Parathyroid adenoma (tissue), 2 donors: ENCODE results near the gene DMD.

Experiments used
- H2AFZ ChIP-seq: fragments of 300-600 bp; sonication (generic); one replicate; pipeline ENCODE4 v1.7.0; 2017; ENCODE audit warnings: antibody characterized with exemption, mild to moderate bottlenecking
- H3K27ac ChIP-seq: fragments of 300-600 bp; sonication (generic); one replicate; pipeline ENCODE4 v1.7.0; 2017
- H3K27me3 ChIP-seq: fragments of 300-600 bp; sonication (generic); one replicate; pipeline ENCODE4 v1.7.0; 2017; ENCODE audit warnings: low read length; ENCODE audit not compliant: control insufficient read depth, insufficient read depth
- H3K36me3 ChIP-seq: fragments of 300-600 bp; sonication (generic); one replicate; pipeline ENCODE4 v1.7.0; 2017; ENCODE audit warnings: low read length; ENCODE audit not compliant: control insufficient read depth, insufficient read depth
- H3K4me1 ChIP-seq: fragments of 300-600 bp; sonication (generic); one replicate; pipeline ENCODE4 v1.7.0; 2017; ENCODE audit warnings: control low read depth
- H3K4me2 ChIP-seq: fragments of 300-600 bp; sonication (generic); one replicate; pipeline ENCODE4 v1.7.0; 2017; ENCODE audit warnings: low read length
- H3K4me3 ChIP-seq: fragments of 300-600 bp; sonication (generic); one replicate; pipeline ENCODE4 v1.7.0; 2017; ENCODE audit warnings: low read depth, low read length
- H3K79me2 ChIP-seq: fragments of 300-600 bp; sonication (generic); one replicate; pipeline ENCODE4 v1.7.0; 2017; ENCODE audit warnings: control low read depth
- H3K9ac ChIP-seq: fragments of 300-600 bp; sonication (generic); one replicate; pipeline ENCODE4 v1.7.0; 2017; ENCODE audit warnings: mild to moderate bottlenecking
- H3K9me3 ChIP-seq: fragments of 300-600 bp; sonication (generic); one replicate; pipeline ENCODE4 v1.7.0; 2017; ENCODE audit warnings: low read length; ENCODE audit not compliant: control insufficient read depth
- CTCF ChIP-seq: fragments of 300-600 bp; sonication (generic); IDR thresholded peaks from one replicate; pipeline ENCODE4 v1.7.0; 2017; ENCODE audit warnings: antibody characterized with exemption, mild to moderate bottlenecking
- donor health status: primary hyperparathyroidism.

DMD gene

GRCh38 chrX:31307952-31308351 lies 1903.4 kb downstream of the DMD start:
- Histone ChIP-seq H3K27ac (no peak overlapping the region), H3K36me3 (no peaks in the 10 kb centered on the region), H3K9me3 (no peaks in the 10 kb centered on the region), H3K4me2 (no peak overlapping the region), H2AFZ (no peak overlapping the region), H3K27me3 (no peaks in the 10 kb centered on the region), H3K4me3 (no peak overlapping the region), H3K4me1 (no peaks in the 10 kb centered on the region), H3K9ac (no peak overlapping the region), H3K79me2 (no peaks in the 10 kb centered on the region)
- TF ChIP-seq CTCF: no peak

- Histone ChIP-seq H3K27ac (no peak overlapping the region), H3K9me3 (no peaks in the 10 kb centered on the region), H3K79me2 (no peaks in the 10 kb centered on the region), H3K27me3 (no peaks in the 10 kb centered on the region), H2AFZ (no peak overlapping the region), H3K9ac (no peak overlapping the region), H3K36me3 (no peaks in the 10 kb centered on the region), H3K4me3 (no peak overlapping the region), H3K4me1 (no peaks in the 10 kb centered on the region), H3K4me2 (no peak overlapping the region)
- TF ChIP-seq CTCF: no peak
These were observed 1908.7 kb downstream of the DMD start for GRCh38 chrX:31302573-31303075.

- no peak overlapping the region for H3K4me2 ChIP-seq
- no peak overlapping the region for H3K4me3 ChIP-seq
- H3K36me3 ChIP-seq: no peaks in the 10 kb centered on the region
- no peak overlapping the region for H2AFZ ChIP-seq
- H3K4me1 ChIP-seq: no peaks in the 10 kb centered on the region
- H3K9me3 ChIP-seq: no peaks in the 10 kb centered on the region
- H3K9ac ChIP-seq: no peak overlapping the region
- H3K27ac ChIP-seq: no peak overlapping the region
- no peaks in the 10 kb centered on the region for H3K27me3 ChIP-seq
- TF ChIP-seq CTCF: no peak
- H3K79me2 ChIP-seq: no peaks in the 10 kb centered on the region
These were observed 1909.4 kb downstream of the DMD start for GRCh38 chrX:31301941-31302340.

- no peak overlapping the region for H3K27ac ChIP-seq
- H3K4me3 ChIP-seq: no peak overlapping the region
These were observed 1910.1 kb downstream of the DMD start for GRCh38 chrX:31301203-31301602.

More at GRCh38 chrX:31301203-31301602, 1910.1 kb downstream of the DMD start:
- no peaks in the 10 kb centered on the region for H3K36me3 ChIP-seq
- no peaks in the 10 kb centered on the region for H3K4me1 ChIP-seq
- no peak for TF ChIP-seq CTCF
- H3K27me3 ChIP-seq: no peaks in the 10 kb centered on the region
- no peaks in the 10 kb centered on the region for H3K9me3 ChIP-seq
- H3K9ac ChIP-seq: no peak overlapping the region
- H3K4me2 ChIP-seq: no peak overlapping the region
- H3K79me2 ChIP-seq: no peaks in the 10 kb centered on the region
- no peak overlapping the region for H2AFZ ChIP-seq
